ENCODE data around the gene VPS37D.

Gene VPS37D

GRCh38 chr7:73648593-73649332, 18.9 kb upstream of the VPS37D start (continued):
- TF ChIP-seq ZNF398 (tag by site-specific recombination; IDR thresholded peaks at IDR 0.05), result peak; percentile 63; the same call in 1 of the 2 replicates
- TF ChIP-seq ZNF133 (tag by site-specific recombination; IDR thresholded peaks at IDR 0.05), result no peak

- ChIA-PET CTCF (no interaction called here), POLR2A (no interaction called here)
- Histone ChIP-seq H3K9me3 (ENCODE audit: control insufficient read depth, insufficient read depth, low read depth, low read length) (no peaks in the 10 kb centered on the region), H3K27ac (ENCODE audit: extremely low read depth, low read depth, low read length) (no peak overlapping the region), H3K4me1 (ENCODE audit: control insufficient read depth, insufficient read depth, low read length) (no peaks in the 10 kb centered on the region), H3K4me3 (ENCODE audit: low read depth, low read length) (no peak overlapping the region), H3K36me3 (ENCODE audit: control insufficient read depth in 2 of 2, insufficient read depth in 1 of 2, low read length in 2 of 2) (no peaks in the 10 kb centered on the region)
- TF ChIP-seq ATF2 (tag by site-specific recombination; IDR thresholded peaks at IDR 0.05; ENCODE audit: low read depth) (no peak), ZNF513 (tag by site-specific recombination; IDR thresholded peaks at IDR 0.05) (no peak), ZNF596 (tag by site-specific recombination; IDR thresholded peaks at IDR 0.05) (no peak), FEZF1 (tag by site-specific recombination; IDR thresholded peaks at IDR 0.05) (no peak)
Observed at GRCh38 chr7:73649576-73649975, 18.1 kb upstream of the VPS37D start.

- ChIA-PET POLR2A (no interaction called here), CTCF (interaction anchor here (0.6 kb wide), 1 partner anchor 70 kb away, joined by 3 read pairs; no protein-coding TSS in a partner anchor)
- no peaks in the 10 kb centered on the region for H3K9me3 ChIP-seq (ENCODE audit: control insufficient read depth, insufficient read depth, low read depth, low read length)
- no peak overlapping the region for H3K4me3 ChIP-seq (ENCODE audit: low read depth, low read length)
- no peak overlapping the region for H3K27ac ChIP-seq (ENCODE audit: extremely low read depth, low read depth, low read length)
- H3K36me3 ChIP-seq (ENCODE audit: control insufficient read depth in 2 of 2, insufficient read depth in 1 of 2, low read length in 2 of 2), result no peaks in the 10 kb centered on the region
- TF ChIP-seq REST (tag by site-specific recombination; IDR thresholded peaks at IDR 0.05) (peak; percentile 80), GLI2 (tag by site-specific recombination; IDR thresholded peaks at IDR 0.05; ENCODE audit: borderline replicate concordance, low read depth) (no peak)
- H3K4me1 ChIP-seq (ENCODE audit: control insufficient read depth, insufficient read depth, low read length), result no peaks in the 10 kb centered on the region
Observed at GRCh38 chr7:73650524-73650923, 17.1 kb upstream of the VPS37D start.

GRCh38 chr7:73652541-73652949, 15.1 kb upstream of the VPS37D start:
- CTCF ChIA-PET, result interaction anchor here (1.2 kb wide), 1 partner anchor 16 kb away, joined by 3 read pairs; no protein-coding TSS in a partner anchor
- POLR2A ChIA-PET, result no interaction called here
- TF ChIP-seq ZNF133 (tag by site-specific recombination; IDR thresholded peaks at IDR 0.05) (no peak), ZNF202 (tag by site-specific recombination; IDR thresholded peaks at IDR 0.05; ENCODE audit: borderline replicate concordance) (no peak), ZNF585B (tag by site-specific recombination; IDR thresholded peaks at IDR 0.05) (no peak), ZNF398 (tag by site-specific recombination; IDR thresholded peaks at IDR 0.05) (no peak), PRDM6 (tag by site-specific recombination; IDR thresholded peaks at IDR 0.05) (no peak), FEZF1 (tag by site-specific recombination; IDR thresholded peaks at IDR 0.05) (no peak), ZBTB20 (tag by site-specific recombination; IDR thresholded peaks at IDR 0.05) (no peak)

More at GRCh38 chr7:73652541-73652949, 15.1 kb upstream of the VPS37D start:
- H3K9me3 ChIP-seq (ENCODE audit: control insufficient read depth, insufficient read depth, low read depth, low read length), result no peaks in the 10 kb centered on the region
- no peak overlapping the region for H3K27ac ChIP-seq (ENCODE audit: extremely low read depth, low read depth, low read length)
- H3K4me3 ChIP-seq (ENCODE audit: low read depth, low read length), result no peak overlapping the region
- no peaks in the 10 kb centered on the region for H3K36me3 ChIP-seq (ENCODE audit: control insufficient read depth in 2 of 2, insufficient read depth in 1 of 2, low read length in 2 of 2)
- H3K4me1 ChIP-seq (ENCODE audit: control insufficient read depth, insufficient read depth, low read length), result no peaks in the 10 kb centered on the region

All from HEK293 (cell line).